ENCODE measurements around the gene PRC1. TPM values are rescaled to one million over a fixed set of nuclear protein-coding genes. Genes with fewer than 3 reads are reported as not detected.

The PRC1 gene
- total RNA-seq, 3 donors from 2014 or later, result 4.3 to 19.8 (median 10.5) TPM

- TF ChIP-seq POLR2A (IDR thresholded peaks at IDR 0.05), result no peak
- TF ChIP-seq POLR2AphosphoS5 (IDR thresholded peaks at IDR 0.05), result no peak
- no peak for TF ChIP-seq CTCF (IDR thresholded peaks at IDR 0.05)
- intact Hi-C loops (cut with DNase I; ENCODE audit: low total_unique reads), result no loop called here
- no peak overlapping the region for H3K27ac ChIP-seq
Observed at GRCh38 chr15:90990446-90990845, 3.9 kb downstream of the PRC1 start.

GRCh38 chr15:90989040-90989768 lies 5.1 kb downstream of the PRC1 start:
- H3K27me3 ChIP-seq, result no peaks in the 10 kb centered on the region
- no peak overlapping the region for H3K4me3 ChIP-seq
- no peak for TF ChIP-seq CTCF (IDR thresholded peaks at IDR 0.05)
- no peak for TF ChIP-seq POLR2A (IDR thresholded peaks at IDR 0.05)
- no peak for TF ChIP-seq POLR2AphosphoS5 (IDR thresholded peaks at IDR 0.05)
- DNase-seq (ENCODE audit: low spot score in 2 of 2), result no peak
- no peak overlapping the region for H3K27ac ChIP-seq
- no peaks in the 10 kb centered on the region for H3K4me1 ChIP-seq
- intact Hi-C loops (cut with DNase I; ENCODE audit: low total_unique reads), result no loop called here
- H3K9me3 ChIP-seq, result no peaks in the 10 kb centered on the region
- H3K36me3 ChIP-seq, result no peaks in the 10 kb centered on the region

More at GRCh38 chr15:90990446-90990845, 3.9 kb downstream of the PRC1 start:
- Histone ChIP-seq H3K4me3 (no peak overlapping the region), H3K27me3 (no peaks in the 10 kb centered on the region), H3K4me1 (no peaks in the 10 kb centered on the region), H3K36me3 (no peaks in the 10 kb centered on the region), H3K9me3 (no peaks in the 10 kb centered on the region)
- DNase-seq (ENCODE audit: low spot score in 2 of 2), result no peak

- no peak for TF ChIP-seq POLR2AphosphoS5 (IDR thresholded peaks at IDR 0.05)
- TF ChIP-seq CTCF (IDR thresholded peaks at IDR 0.05), result no peak
- TF ChIP-seq POLR2A (IDR thresholded peaks at IDR 0.05), result no peak
- Histone ChIP-seq H3K27me3 (no peaks in the 10 kb centered on the region), H3K27ac (no peak overlapping the region), H3K9me3 (no peaks in the 10 kb centered on the region), H3K4me3 (no peak overlapping the region), H3K36me3 (no peaks in the 10 kb centered on the region), H3K4me1 (no peaks in the 10 kb centered on the region)
- intact Hi-C loops (cut with DNase I; ENCODE audit: low total_unique reads), result no loop called here
- no peak for DNase-seq (ENCODE audit: low spot score in 2 of 2)
Observed at GRCh38 chr15:90988296-90988695, 6.0 kb downstream of the PRC1 start.

GRCh38 chr15:90987561-90988141 lies 6.7 kb downstream of the PRC1 start:
- Histone ChIP-seq H3K27ac (no peak overlapping the region), H3K4me1 (no peaks in the 10 kb centered on the region), H3K9me3 (no peaks in the 10 kb centered on the region), H3K36me3 (no peaks in the 10 kb centered on the region), H3K4me3 (no peak overlapping the region), H3K27me3 (no peaks in the 10 kb centered on the region)
- intact Hi-C loops (cut with DNase I; ENCODE audit: low total_unique reads), result no loop called here
- DNase-seq (ENCODE audit: low spot score in 2 of 2), result no peak
- no peak for TF ChIP-seq POLR2A (IDR thresholded peaks at IDR 0.05)
- TF ChIP-seq POLR2AphosphoS5 (IDR thresholded peaks at IDR 0.05), result no peak
- TF ChIP-seq CTCF (IDR thresholded peaks at IDR 0.05), result no peak

GRCh38 chr15:90986790-90987507 lies 7.4 kb downstream of the PRC1 start:
- H3K27ac ChIP-seq, result no peak overlapping the region
- TF ChIP-seq POLR2A (IDR thresholded peaks at IDR 0.05) (no peak), CTCF (IDR thresholded peaks at IDR 0.05) (no peak)
- intact Hi-C loops (cut with DNase I; ENCODE audit: low total_unique reads), result no loop called here
- no peak overlapping the region for H3K4me3 ChIP-seq
- H3K36me3 ChIP-seq, result no peaks in the 10 kb centered on the region
- no peaks in the 10 kb centered on the region for H3K9me3 ChIP-seq
- H3K27me3 ChIP-seq, result no peaks in the 10 kb centered on the region
- no peaks in the 10 kb centered on the region for H3K4me1 ChIP-seq
- no peak for DNase-seq (ENCODE audit: low spot score in 2 of 2)

Data from breast epithelium (tissue), 4 donors.